Activated CD8-positive, alpha-beta memory T cell treated with anti-CD3 and anti-CD28 coated beads, Interleukin-2, amount 10 ng/mL, durations not matched to agents 7 days and 5 days (primary cell): ENCODE results near the gene GPR151. TPM values are rescaled to one million over a fixed set of nuclear protein-coding genes. Genes with fewer than 3 reads are reported as not detected.

Experiments
- ATAC-seq: fragments of 150-1000 bp; cut with Tn5 transposase; one replicate; pipeline ENCODE4 v1.10.0; 2021; ENCODE audit warnings: moderate library complexity
- CTCF ChIA-PET: fragments of 350-600 bp; sonication (Branson Sonifier 250); formaldehyde crosslinking; loops from one replicate; lab custom pipeline; 2021; ENCODE audit warnings: antibody characterized with exemption; lab: Charles Lee
- DNase-seq: peaks from one replicate; pipeline ENCODE4 v3.0.0-alpha.2; 2020
- H3K27ac Mint-ChIP-seq: one replicate; pipeline ENCODE4 v1.8.0; 2021; ENCODE audit warnings: mild to moderate bottlenecking, mixed read lengths
- H3K27me3 Mint-ChIP-seq: one replicate; pipeline ENCODE4 v1.8.0; 2021; ENCODE audit warnings: mixed read lengths
- H3K36me3 Mint-ChIP-seq: one replicate; pipeline ENCODE4 v1.8.0; 2021; ENCODE audit warnings: mild to moderate bottlenecking, mixed read lengths
- H3K4me1 Mint-ChIP-seq: one replicate; pipeline ENCODE4 v1.8.0; 2021; ENCODE audit warnings: mixed read lengths
- H3K4me3 Mint-ChIP-seq: one replicate; pipeline ENCODE4 v1.8.0; 2021; ENCODE audit warnings: mild to moderate bottlenecking, moderate library complexity, mixed read lengths
- H3K9me3 Mint-ChIP-seq: one replicate; pipeline ENCODE4 v1.8.0; 2022; ENCODE audit warnings: low read depth, mixed read lengths
- total RNA-seq, 2 experiments: library from RNA; stranded (reverse); gene quantifications; one replicate each; pipeline ENCODE4 v1.2.3, GENCODE V29; 2021

GPR151 gene
- total RNA-seq, 2 experiments from 2014 or later = not detected

DNA sequence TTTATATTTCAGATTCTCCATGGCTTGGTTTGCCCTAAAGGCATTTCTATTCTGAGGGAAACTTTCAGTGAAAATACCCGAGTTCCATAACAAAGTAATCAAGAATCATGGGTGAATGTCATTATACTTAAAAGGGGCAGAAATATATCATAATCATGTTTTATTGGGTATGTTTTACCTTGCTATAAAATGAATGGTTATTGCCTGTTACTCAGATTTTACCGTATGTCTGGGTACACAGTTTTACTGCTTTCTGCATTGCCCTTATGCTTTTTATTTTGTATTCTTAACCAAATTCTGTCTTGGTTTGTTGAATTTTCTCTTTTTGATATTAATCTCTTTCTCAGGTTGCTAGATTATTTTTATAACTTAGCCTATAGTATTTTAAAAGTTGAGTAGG, 2.5 kb downstream of the GPR151 start:
- DNase-seq (no peak), ATAC-seq (no peak)
- H3K27ac Mint-ChIP-seq = no peak overlapping the region
- H3K4me3 Mint-ChIP-seq = no peak overlapping the region
- no peaks in the 10 kb centered on the region for H3K9me3 Mint-ChIP-seq
- H3K27me3 Mint-ChIP-seq = peaks cover 5% of the 10 kb centered on the region
- CTCF ChIA-PET = no interaction called here
- H3K4me1 Mint-ChIP-seq = no peaks in the 10 kb centered on the region
- peaks cover 30% of the 10 kb centered on the region for H3K36me3 Mint-ChIP-seq

DNA sequence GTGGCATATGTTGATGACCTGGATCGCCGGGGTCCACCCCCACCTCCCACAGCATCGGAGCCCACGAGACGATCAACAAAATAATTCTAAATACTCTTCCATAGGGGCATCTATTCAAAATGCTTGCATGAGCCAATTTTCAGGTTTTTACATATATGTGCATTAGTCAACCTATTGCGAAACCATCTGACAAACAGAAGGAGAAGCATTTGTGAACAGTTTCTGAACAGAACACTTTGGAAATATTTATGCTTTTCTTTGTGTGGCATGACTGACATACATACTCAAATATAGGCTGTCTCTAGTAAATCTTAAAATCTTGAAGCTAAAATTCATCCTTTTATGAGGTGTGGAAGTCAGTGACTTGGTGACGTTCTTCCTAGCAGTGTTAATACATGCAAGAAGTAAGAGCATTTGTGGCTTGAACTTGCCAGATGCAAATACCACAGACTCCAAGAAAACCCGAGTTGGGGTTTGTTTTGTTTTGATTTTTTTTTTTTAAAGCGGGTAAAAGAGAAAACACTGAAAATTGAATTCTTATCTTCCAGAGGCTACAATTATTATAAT, 5.3 kb downstream of the GPR151 start:
- Mint-ChIP-seq H3K4me1 (no peaks in the 10 kb centered on the region), H3K27ac (no peak overlapping the region), H3K9me3 (no peaks in the 10 kb centered on the region), H3K4me3 (no peak overlapping the region), H3K27me3 (no peaks in the 10 kb centered on the region), H3K36me3 (peaks cover 49% of the 10 kb centered on the region)
- ATAC-seq = no peak
- no peak for DNase-seq
- CTCF ChIA-PET = interaction anchor here (1.1 kb wide), 1 partner anchor 11 kb away, joined by 3 read pairs; no protein-coding TSS in a partner anchor

DNA sequence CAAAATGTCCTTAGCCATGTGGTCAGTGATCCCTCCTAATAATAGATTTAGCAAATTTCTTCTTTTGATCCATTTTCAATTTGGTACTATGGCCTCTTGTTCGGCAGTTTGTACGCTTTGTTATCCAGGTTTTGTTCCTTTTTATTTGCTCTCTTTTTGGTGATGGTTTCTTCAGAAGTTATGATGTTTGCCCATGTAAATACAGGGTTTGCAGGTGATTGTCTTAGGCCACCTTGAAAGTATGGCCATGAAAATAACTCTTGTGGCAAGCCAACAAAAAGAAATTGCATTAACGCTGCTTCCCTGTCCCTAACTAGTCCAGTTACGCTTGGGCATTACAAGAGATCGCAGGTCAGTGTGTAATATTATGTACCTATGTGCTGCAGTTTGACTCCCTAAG, 8.6 kb downstream of the GPR151 start:
- H3K4me3 Mint-ChIP-seq = no peak overlapping the region
- DNase-seq (no peak), ATAC-seq (no peak)
- H3K9me3 Mint-ChIP-seq = no peaks in the 10 kb centered on the region
- H3K27ac Mint-ChIP-seq = no peak overlapping the region
- peaks cover 63% of the 10 kb centered on the region for H3K36me3 Mint-ChIP-seq
- H3K27me3 Mint-ChIP-seq = no peaks in the 10 kb centered on the region
- no peaks in the 10 kb centered on the region for H3K4me1 Mint-ChIP-seq
- CTCF ChIA-PET = no interaction called here

DNA sequence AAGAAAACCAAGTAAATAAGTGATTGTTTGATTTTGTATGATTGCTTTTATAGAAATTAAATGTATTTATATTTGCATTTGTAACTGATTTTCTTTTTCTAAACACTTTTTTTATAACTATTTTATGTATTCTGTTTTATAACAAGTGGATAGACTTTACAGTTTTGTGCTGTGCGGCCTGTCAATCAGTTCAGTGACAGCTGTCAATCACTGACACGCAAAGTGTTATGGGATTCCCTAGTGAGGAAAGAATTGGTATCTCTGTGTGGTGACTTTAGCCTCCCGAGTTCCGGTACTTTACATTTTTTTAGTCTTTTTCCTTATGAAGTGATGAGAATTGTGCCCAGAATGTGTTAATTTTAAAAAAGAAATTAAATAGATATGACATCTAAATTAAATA, 16.3 kb downstream of the GPR151 start:
- Mint-ChIP-seq H3K9me3 (no peaks in the 10 kb centered on the region), H3K27me3 (no peaks in the 10 kb centered on the region), H3K27ac (no peak overlapping the region), H3K4me3 (no peak overlapping the region), H3K36me3 (peaks cover 36% of the 10 kb centered on the region), H3K4me1 (peaks cover 3% of the 10 kb centered on the region)
- no peak for DNase-seq
- ATAC-seq = no peak
- CTCF ChIA-PET = interaction anchor here (1.0 kb wide), 1 partner anchor 12 kb away, joined by 3 read pairs; no protein-coding TSS in a partner anchor

DNA sequence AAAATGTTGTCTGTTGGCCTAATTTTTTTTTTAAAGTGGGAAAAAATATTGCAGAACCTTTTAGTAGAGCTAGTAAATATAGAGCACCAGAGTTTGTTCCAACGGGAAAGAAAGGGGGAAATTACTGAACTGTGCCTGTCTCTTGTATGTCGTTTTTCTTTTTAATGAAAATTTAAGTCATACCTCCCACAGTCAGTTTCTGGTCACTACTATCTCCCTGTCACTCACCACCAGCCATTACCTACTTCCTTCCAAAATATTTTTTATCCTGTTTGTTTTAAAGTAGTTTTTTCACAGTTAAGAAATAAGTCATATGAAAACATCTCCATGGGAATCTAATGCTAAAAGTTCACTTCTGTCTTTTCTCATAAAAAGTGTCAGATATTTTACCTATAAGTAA, 21.3 kb downstream of the GPR151 start:
- H3K9me3 Mint-ChIP-seq = no peaks in the 10 kb centered on the region
- DNase-seq = no peak
- CTCF ChIA-PET = no interaction called here
- H3K4me3 Mint-ChIP-seq = no peak overlapping the region
- ATAC-seq = no peak
- H3K4me1 Mint-ChIP-seq = peaks cover 3% of the 10 kb centered on the region
- H3K27me3 Mint-ChIP-seq = no peaks in the 10 kb centered on the region
- H3K27ac Mint-ChIP-seq = no peak overlapping the region
- peaks cover 42% of the 10 kb centered on the region for H3K36me3 Mint-ChIP-seq

DNA sequence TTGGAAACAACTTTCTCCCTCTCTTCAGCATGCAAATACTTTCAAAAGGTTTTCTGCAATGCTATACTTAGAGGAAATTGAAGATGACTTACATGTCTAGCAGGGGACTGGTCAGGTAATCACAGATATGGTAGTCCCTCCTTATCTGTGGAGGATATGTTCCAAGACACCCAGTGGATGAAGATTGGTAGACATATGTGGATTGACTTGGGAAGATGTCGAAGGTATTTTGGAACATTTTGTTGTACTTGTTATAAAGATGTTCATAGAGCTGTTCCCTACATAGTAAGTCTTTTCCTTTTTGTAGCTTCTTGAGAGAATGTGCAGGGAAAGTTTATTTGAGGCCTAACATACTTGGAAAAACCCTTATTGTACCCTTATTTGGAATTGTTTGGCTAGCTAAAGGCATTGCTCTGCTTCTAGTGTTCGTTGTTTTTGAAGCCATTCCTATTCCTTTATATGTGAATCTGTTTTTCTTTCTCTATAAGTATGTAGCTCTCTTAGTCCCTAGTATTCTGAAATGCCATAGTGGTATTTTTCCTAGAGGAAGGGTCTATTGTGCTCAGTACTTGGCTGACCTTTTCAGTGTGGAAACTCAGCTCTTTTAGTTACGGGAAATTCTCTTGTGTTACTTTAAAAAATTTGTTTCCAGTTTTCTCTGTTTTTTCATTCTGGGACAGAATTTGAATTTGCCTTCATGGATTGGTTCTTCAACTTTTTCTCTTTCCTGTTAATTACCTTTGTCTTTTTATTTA, 25.7 kb downstream of the GPR151 start:
- DNase-seq = no peak
- CTCF ChIA-PET = no interaction called here
- Mint-ChIP-seq H3K4me3 (no peak overlapping the region), H3K27me3 (no peaks in the 10 kb centered on the region), H3K27ac (no peak overlapping the region), H3K36me3 (peaks cover 48% of the 10 kb centered on the region), H3K9me3 (no peaks in the 10 kb centered on the region), H3K4me1 (no peaks in the 10 kb centered on the region)
- ATAC-seq = no peak

DNA sequence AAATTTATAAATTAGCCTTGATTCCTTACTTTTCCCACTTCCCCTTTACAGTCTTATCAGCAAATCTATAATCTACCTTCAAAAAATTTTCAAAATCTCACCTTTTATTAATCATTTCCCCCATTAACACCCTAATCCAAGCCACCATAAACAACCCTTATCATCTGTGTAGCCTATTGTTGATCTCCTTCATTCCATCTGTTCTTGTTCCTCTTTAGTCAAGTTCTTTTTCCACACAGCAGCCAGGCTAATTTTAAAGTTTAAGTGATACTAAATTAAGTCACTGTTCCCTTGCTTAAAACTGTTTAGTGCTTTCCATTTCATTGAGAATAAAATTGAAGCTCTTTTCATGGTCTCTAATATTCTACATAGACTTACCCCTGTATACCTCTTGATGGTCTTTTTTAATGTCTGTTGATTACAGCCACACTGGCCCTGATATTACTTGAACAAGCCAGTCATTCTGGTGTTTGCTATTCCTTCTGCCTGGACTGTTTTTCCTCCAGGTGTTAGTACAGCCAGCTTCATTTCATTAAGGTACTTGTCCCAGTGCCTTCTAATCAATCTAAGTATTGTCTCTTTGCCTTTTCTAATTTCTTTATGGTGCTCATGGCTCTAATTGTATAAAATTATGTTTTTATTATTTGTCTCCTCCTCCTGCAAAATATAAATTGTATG, 31.1 kb downstream of the GPR151 start:
- CTCF ChIA-PET = interaction anchor here (1.0 kb wide), 1 partner anchor 38 kb away, joined by 3 read pairs; no protein-coding TSS in a partner anchor
- Mint-ChIP-seq H3K27ac (no peak overlapping the region), H3K4me1 (no peaks in the 10 kb centered on the region), H3K36me3 (peaks cover 54% of the 10 kb centered on the region), H3K9me3 (no peaks in the 10 kb centered on the region), H3K27me3 (no peaks in the 10 kb centered on the region), H3K4me3 (no peak overlapping the region)
- no peak for ATAC-seq
- DNase-seq = no peak

DNA sequence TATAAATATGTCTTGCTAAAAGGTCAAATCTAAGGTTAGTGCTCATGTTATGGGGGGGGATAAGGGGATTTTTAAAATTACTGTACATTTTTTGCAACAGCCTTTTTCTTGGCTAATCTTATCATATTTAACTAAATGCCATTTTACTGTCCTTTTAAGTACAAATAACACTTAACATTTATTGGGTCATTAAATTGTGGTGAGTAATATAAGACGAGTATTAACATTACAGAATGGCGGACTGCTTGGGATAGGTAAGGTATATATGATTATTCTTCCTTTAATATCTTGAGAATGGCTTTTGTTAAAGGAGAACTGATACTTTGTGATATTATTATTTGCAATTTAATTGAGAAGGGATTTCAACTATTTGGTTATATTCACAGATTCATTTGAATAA, 33.2 kb downstream of the GPR151 start:
- no peaks in the 10 kb centered on the region for H3K27me3 Mint-ChIP-seq

GRCh38 chr5:146475906-146476305, 40.1 kb downstream of the GPR151 start:
- ATAC-seq (no peak), DNase-seq (no peak)
- Mint-ChIP-seq H3K27me3 (no peaks in the 10 kb centered on the region), H3K9me3 (no peaks in the 10 kb centered on the region), H3K36me3 (peaks cover 46% of the 10 kb centered on the region), H3K4me1 (no peaks in the 10 kb centered on the region), H3K4me3 (no peak overlapping the region), H3K27ac (no peak overlapping the region)
- CTCF ChIA-PET = interaction anchor here (1.3 to 1.6 kb wide), 2 partner anchors 8 to 16 kb away, joined by 3 to 4 read pairs; no protein-coding TSS in a partner anchor

More for the DNA sequence above, 33.2 kb downstream of the GPR151 start:
- Mint-ChIP-seq H3K36me3 (peaks cover 44% of the 10 kb centered on the region), H3K4me1 (no peaks in the 10 kb centered on the region), H3K9me3 (no peaks in the 10 kb centered on the region), H3K4me3 (no peak overlapping the region), H3K27ac (no peak overlapping the region)
- DNase-seq (no peak), ATAC-seq (no peak)
- CTCF ChIA-PET = no interaction called here

GRCh38 chr5:146475190-146475780, 40.7 kb downstream of the GPR151 start:
- CTCF ChIA-PET = interaction anchor here (1.6 kb wide), 1 partner anchor 17 kb away, joined by 3 read pairs; no protein-coding TSS in a partner anchor
- peaks cover 51% of the 10 kb centered on the region for H3K36me3 Mint-ChIP-seq
- no peaks in the 10 kb centered on the region for H3K9me3 Mint-ChIP-seq
- DNase-seq (no peak), ATAC-seq (no peak)
- no peaks in the 10 kb centered on the region for H3K4me1 Mint-ChIP-seq
- no peak overlapping the region for H3K27ac Mint-ChIP-seq
- no peak overlapping the region for H3K4me3 Mint-ChIP-seq
- no peaks in the 10 kb centered on the region for H3K27me3 Mint-ChIP-seq

GRCh38 chr5:146474065-146474464, 41.9 kb downstream of the GPR151 start:
- DNase-seq (no peak), ATAC-seq (no peak)
- Mint-ChIP-seq H3K9me3 (no peaks in the 10 kb centered on the region), H3K27me3 (no peaks in the 10 kb centered on the region), H3K4me3 (no peak overlapping the region), H3K27ac (no peak overlapping the region), H3K36me3 (peaks cover 54% of the 10 kb centered on the region), H3K4me1 (no peaks in the 10 kb centered on the region)
- CTCF ChIA-PET = interaction anchor here (1.3 kb wide), 1 partner anchor 26 kb away, joined by 3 read pairs; no protein-coding TSS in a partner anchor

GRCh38 chr5:146467760-146468159, 48.2 kb downstream of the GPR151 start:
- H3K4me3 Mint-ChIP-seq = no peak overlapping the region
- H3K4me1 Mint-ChIP-seq = peaks cover 11% of the 10 kb centered on the region
- ATAC-seq = no peak
- H3K36me3 Mint-ChIP-seq = peaks cover 52% of the 10 kb centered on the region
- CTCF ChIA-PET = interaction anchor here (1.1 to 2.2 kb wide), 3 partner anchors 9 to 17 kb away, joined by 4 to 7 read pairs (median 4); no protein-coding TSS in a partner anchor
- H3K27ac Mint-ChIP-seq = peak overlapping the region; percentile 14
- no peak for DNase-seq
- H3K9me3 Mint-ChIP-seq = no peaks in the 10 kb centered on the region
- no peaks in the 10 kb centered on the region for H3K27me3 Mint-ChIP-seq
